Stimulated activated CD8-positive, alpha-beta memory T cell treated with anti-CD3 and anti-CD28 coated beads, Interleukin-15, amount 100 ng/mL, for 1 hour (primary cell): Measurements from ENCODE around the gene CXCL9.
"Not testable (repeated sequence)": the region's sequence is repeated elsewhere in the genome, so short reads cannot be mapped to it uniquely, and the experiment has no call there.

Source experiments
- DNase-seq: peaks from one replicate; pipeline ENCODE4 v3.0.0-alpha.2; 2020; ENCODE audit warnings: low read depth

The CXCL9 gene

GRCh38 chr4:75954811-75955210 lies 52.5 kb downstream of the CXCL9 start:
- not testable (repeated sequence) for DNase-seq

DNA sequence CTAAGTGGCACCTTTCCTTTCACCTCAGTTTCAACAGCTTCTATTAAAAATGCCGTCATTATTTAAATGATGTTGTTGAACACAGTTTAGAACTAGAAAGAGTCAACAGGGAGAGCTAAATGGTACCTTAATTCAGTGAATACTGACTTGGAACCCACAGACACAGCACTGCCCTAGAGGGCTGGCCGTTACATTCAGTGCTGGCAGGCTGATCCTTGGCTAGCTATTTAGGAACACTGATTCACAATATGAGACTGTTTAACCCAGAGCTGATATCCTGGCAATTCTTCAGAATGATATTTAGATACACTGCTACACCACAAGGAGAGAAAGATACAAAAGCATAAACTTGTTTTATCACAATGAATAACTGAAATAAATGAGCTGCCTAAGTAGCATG lies 53.8 kb downstream of the CXCL9 start:
- DNase-seq = no peak
